Aorta (tissue), 5 donors: ENCODE measurements around the gene GAK. TPM values are rescaled to one million over a fixed set of nuclear protein-coding genes. Genes with fewer than 3 reads are reported as not detected.
A peak's percentile ranks its signal among the peaks of the same experiment; 100 is the strongest.

Source experiments
- ATAC-seq: fragments of 200-7000 bp; cut with Tn5 transposase; one replicate; pipeline ENCODE4 v1.9.1; 2022; ENCODE audit warnings: moderate library complexity; ENCODE audit not compliant: low FRiP score
- DNase-seq, 2 donors: peaks; one replicate each; pipeline ENCODE4 v3.0.0-alpha.2; 2020
- H3K27ac ChIP-seq, 2 donors: one replicate each; pipeline ENCODE4 v1.5.1; 2013; ENCODE audit warnings: low read length in 2 of 2, mild to moderate bottlenecking in 2 of 2, moderate library complexity in 2 of 2, control low read depth in 1 of 2, inconsistent platforms in 1 of 2, low read depth in 1 of 2
- H3K27me3 ChIP-seq, 2 donors: one replicate each; pipeline ENCODE4 v1.6.1; 2013; ENCODE audit warnings: control low read depth in 1 of 2, low read length in 1 of 2, mild to moderate bottlenecking in 1 of 2, moderate library complexity in 1 of 2; ENCODE audit not compliant: insufficient read depth in 2 of 2, control insufficient read depth in 1 of 2
- H3K36me3 ChIP-seq, 2 donors: one replicate each; pipeline ENCODE4 v1.6.1; 2013; ENCODE audit warnings: control low read depth in 1 of 2, low read length in 1 of 2, mild to moderate bottlenecking in 1 of 2; ENCODE audit not compliant: insufficient read depth in 2 of 2, control insufficient read depth in 1 of 2
- H3K4me1 ChIP-seq, 2 donors: one replicate each; pipeline ENCODE4 v1.6.1; 2013; ENCODE audit warnings: low read length in 2 of 2, control low read depth in 1 of 2, mild to moderate bottlenecking in 1 of 2, moderate library complexity in 1 of 2; ENCODE audit not compliant: insufficient read depth in 2 of 2, control insufficient read depth in 1 of 2
- H3K4me3 ChIP-seq, 2 donors: one replicate each; pipeline ENCODE4 v1.5.1; 2013; ENCODE audit warnings: low read length in 2 of 2, control low read depth in 1 of 2, mild to moderate bottlenecking in 1 of 2
- H3K9me3 ChIP-seq: one replicate; pipeline ENCODE4 v1.6.1; 2013; ENCODE audit warnings: mild to moderate bottlenecking, low read length; ENCODE audit not compliant: control insufficient read depth
- WGBS, 2 donors: extraction: QIAGEN DNeasy Blood & Tissue Kit; methylation state at CpG; one replicate each; pipeline ENCODE4 v1.1.7; 2013; 5-methylcytosine and 5-hydroxymethylcytosine counted together
- intact Hi-C, 2 donors: fragments of 100-400 bp; cut with DNase I; formaldehyde crosslinking; loops; one replicate each; pipeline versions ENCODE4 v1.14.2 to v1.15.0; 2022
- polyA plus RNA-seq, 2 donors: library from polyadenylated mRNA; stranded (reverse); fragments of 200-250 nt; gene quantifications; one replicate each; pipeline ENCODE4 v1.2.3, GENCODE V29; 2013
- total RNA-seq, 2 donors: library from RNA; stranded (reverse); fragmentation: NEBNext Ultra II Directional; extraction: Animal tissue kit (Norgen Biotek cat#: 25700); gene quantifications; one replicate each; pipeline ENCODE4 v1.2.1, GENCODE V29; 2021
- donor health status: healthy with polysubstance abuse.
- donor health status: Bipolar disorder and iron deficiency.
- donor health status: DM: no; HTN: no; CAD: no.
- donor health status: DM: no; HTN: no; CAD: no.
- donor health status: DM: yes; HTN: yes; CAD: no.

GAK gene
- total and polyA plus RNA-seq, 4 donors: 52.0 to 300 (median 94.4) TPM

GRCh38 chr4:955161-955921, 23.2 kb upstream of the GAK start:
- intact Hi-C loops: no loop called here
- WGBS, 2 donors: 90 to 92% methylated on average over 33 of the region's 33 CpGs
- H3K36me3 ChIP-seq: no peaks in the 10 kb centered on the region
- no peak overlapping the region for H3K4me3 ChIP-seq
- peak; percentile 42 to 62 for DNase-seq
- ATAC-seq: no peak
- H3K9me3 ChIP-seq: no peaks in the 10 kb centered on the region
- no peaks in the 10 kb centered on the region for H3K27me3 ChIP-seq
- no peaks in the 10 kb centered on the region for H3K4me1 ChIP-seq
- no peak overlapping the region for H3K27ac ChIP-seq

GRCh38 chr4:954211-955020, 22.3 kb upstream of the GAK start:
- 91 to 93% methylated on average over 17 of the region's 17 CpGs for WGBS, 2 donors

GRCh38 chr4:953574-953915, 21.4 kb upstream of the GAK start:
- Histone ChIP-seq H3K27me3 (no peaks in the 10 kb centered on the region), H3K27ac (no peak overlapping the region), H3K36me3 (no peaks in the 10 kb centered on the region), H3K4me3 (no peak overlapping the region), H3K4me1 (no peaks in the 10 kb centered on the region), H3K9me3 (no peaks in the 10 kb centered on the region)
- intact Hi-C loops: no loop called here
- 96 to 98% methylated on average over 13 of the region's 13 CpGs for WGBS, 2 donors
- ATAC-seq (no peak), DNase-seq (no peak)

More at GRCh38 chr4:954211-955020, 22.3 kb upstream of the GAK start:
- no peaks in the 10 kb centered on the region for H3K4me1 ChIP-seq
- H3K4me3 ChIP-seq: no peak overlapping the region
- no peaks in the 10 kb centered on the region for H3K9me3 ChIP-seq
- intact Hi-C loops: no loop called here
- peak in 1 of 2 donors; percentile 60 for DNase-seq
- no peak for ATAC-seq
- no peak overlapping the region for H3K27ac ChIP-seq
- no peaks in the 10 kb centered on the region for H3K36me3 ChIP-seq
- no peaks in the 10 kb centered on the region for H3K27me3 ChIP-seq

- peak; percentile 40 to 55 for DNase-seq
Measured at GRCh38 chr4:952881-953573, 20.9 kb upstream of the GAK start.

GRCh38 chr4:951594-952468, 19.7 kb upstream of the GAK start:
- Histone ChIP-seq H3K9me3 (no peaks in the 10 kb centered on the region), H3K27ac (no peak overlapping the region), H3K4me1 (no peaks in the 10 kb centered on the region), H3K36me3 (no peaks in the 10 kb centered on the region), H3K4me3 (no peak overlapping the region), H3K27me3 (no peaks in the 10 kb centered on the region)
- DNase-seq (peak; percentile 46 to 70), ATAC-seq (no peak)
- intact Hi-C loops: no loop called here
- 86 to 87% methylated on average over 23 of the region's 23 CpGs for WGBS, 2 donors

More at GRCh38 chr4:952881-953573, 20.9 kb upstream of the GAK start:
- no peaks in the 10 kb centered on the region for H3K9me3 ChIP-seq
- H3K4me3 ChIP-seq: no peak overlapping the region
- H3K27ac ChIP-seq: no peak overlapping the region
- intact Hi-C loops: no loop called here
- no peak for ATAC-seq
- no peaks in the 10 kb centered on the region for H3K4me1 ChIP-seq
- H3K36me3 ChIP-seq: no peaks in the 10 kb centered on the region
- H3K27me3 ChIP-seq: no peaks in the 10 kb centered on the region
- 94 to 95% methylated on average over 28 of the region's 28 CpGs for WGBS, 2 donors

GRCh38 chr4:951186-951585, 19.1 kb upstream of the GAK start:
- 66 to 75% methylated on average over 7 of the region's 7 CpGs for WGBS, 2 donors
- no peaks in the 10 kb centered on the region for H3K27me3 ChIP-seq
- no peak for ATAC-seq
- no peak overlapping the region for H3K27ac ChIP-seq
- H3K9me3 ChIP-seq: no peaks in the 10 kb centered on the region
- H3K4me1 ChIP-seq: no peaks in the 10 kb centered on the region
- H3K36me3 ChIP-seq: no peaks in the 10 kb centered on the region
- no peak overlapping the region for H3K4me3 ChIP-seq
- peak; percentile 29 to 67 for DNase-seq
- intact Hi-C loops: no loop called here

- Histone ChIP-seq H3K4me1 (no peaks in the 10 kb centered on the region), H3K4me3 (no peak overlapping the region), H3K27ac (no peak overlapping the region), H3K36me3 (no peaks in the 10 kb centered on the region), H3K27me3 (no peaks in the 10 kb centered on the region), H3K9me3 (no peaks in the 10 kb centered on the region)
- intact Hi-C loops: no loop called here
- DNase-seq (peak; percentile 30 to 67), ATAC-seq (no peak)
- WGBS, 2 donors: 90% methylated on average over 29 to 30 of the region's 30 CpGs
Measured at GRCh38 chr4:950136-951020, 18.3 kb upstream of the GAK start.
